ENCODE measurements around the gene CXXC5. TPM values are rescaled to one million over a fixed set of nuclear protein-coding genes. Genes with fewer than 3 reads are reported as not detected.
"Not testable (repeated sequence)": the region's sequence is repeated elsewhere in the genome, so short reads cannot be mapped to it uniquely, and the experiment has no call there.

CXXC5 gene
- total RNA-seq, 2 experiments from 2014 or later = 0.82 to 1.0 TPM

- H3K9me3 Mint-ChIP-seq = no peaks in the 10 kb centered on the region
- no peak overlapping the region for H3K27ac Mint-ChIP-seq
- ChIA-PET POLR2A (no interaction called here), CTCF (no interaction called here)
- no peak for DNase-seq
- H3K36me3 Mint-ChIP-seq = no peaks in the 10 kb centered on the region
- intact Hi-C loops (cut with micrococcal nuclease) = no loop called here
- H3K4me1 Mint-ChIP-seq (ENCODE audit: low read depth) = peaks cover 12% of the 10 kb centered on the region
- no peak overlapping the region for H3K4me3 Mint-ChIP-seq
- H3K27me3 Mint-ChIP-seq = peaks cover 16% of the 10 kb centered on the region
These were observed 60.9 kb downstream of the CXXC5 start for GRCh38 chr5:139708877-139709581.

- Mint-ChIP-seq H3K27ac (no peak overlapping the region), H3K4me1 (ENCODE audit: low read depth) (peaks cover 12% of the 10 kb centered on the region), H3K9me3 (no peaks in the 10 kb centered on the region), H3K36me3 (no peaks in the 10 kb centered on the region), H3K27me3 (peaks cover 16% of the 10 kb centered on the region), H3K4me3 (no peak overlapping the region)
- intact Hi-C loops (cut with micrococcal nuclease) = loop anchor here (2.0 to 5.0 kb wide), 2 partner anchors 37 to 72 kb away; no protein-coding TSS in a partner anchor
- DNase-seq = no peak
- ChIA-PET POLR2A (interaction anchor here (1.4 to 1.5 kb wide), 2 partner anchors 37 to 149 kb away, joined by 3 to 7 read pairs; partner anchors contain the start of gene UBE2D2), CTCF (interaction anchor here (0.8 to 2.6 kb wide), 5 partner anchors 54 to 147 kb away, joined by 3 to 25 read pairs (median 5); no protein-coding TSS in a partner anchor)
These were observed 61.6 kb downstream of the CXXC5 start for GRCh38 chr5:139709582-139710318.

DNA sequence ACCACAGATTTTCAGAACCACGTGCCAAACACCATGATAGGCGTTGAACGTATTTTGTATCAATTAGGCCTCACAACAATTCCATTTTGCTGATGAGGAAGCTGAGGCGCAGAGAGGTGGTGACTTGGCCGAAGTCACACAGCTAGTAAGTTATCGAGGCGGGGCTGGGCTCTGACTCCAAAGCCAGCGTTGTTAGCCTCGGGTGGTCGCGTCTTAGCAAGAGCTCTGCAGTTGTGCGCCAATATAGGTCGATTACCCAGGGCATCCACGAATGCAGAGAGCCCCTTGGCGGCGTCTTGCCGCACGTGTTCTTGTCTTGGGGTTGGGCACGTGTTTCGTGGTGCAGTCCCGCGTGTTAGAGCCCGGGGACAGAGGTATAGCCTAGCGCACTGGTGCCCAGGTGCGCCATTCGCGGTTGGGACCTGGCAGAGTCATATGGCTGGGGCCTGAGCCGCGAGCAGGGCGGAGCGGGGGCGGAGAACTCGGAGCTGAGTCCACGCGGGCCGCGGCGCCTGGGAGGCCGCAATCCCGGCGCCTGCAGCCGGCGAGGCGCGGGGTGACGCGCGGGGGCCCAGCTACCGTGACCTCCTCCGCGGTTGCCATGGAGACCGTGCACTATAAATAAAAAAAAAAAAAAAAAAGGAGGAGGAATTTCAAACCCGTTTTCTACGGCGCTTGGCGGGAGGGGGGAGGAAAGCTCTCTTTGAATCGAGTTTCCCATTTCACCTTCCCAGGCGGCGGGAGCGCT is 62.3 kb downstream of the CXXC5 start:
- H3K36me3 Mint-ChIP-seq = no peaks in the 10 kb centered on the region

DNA sequence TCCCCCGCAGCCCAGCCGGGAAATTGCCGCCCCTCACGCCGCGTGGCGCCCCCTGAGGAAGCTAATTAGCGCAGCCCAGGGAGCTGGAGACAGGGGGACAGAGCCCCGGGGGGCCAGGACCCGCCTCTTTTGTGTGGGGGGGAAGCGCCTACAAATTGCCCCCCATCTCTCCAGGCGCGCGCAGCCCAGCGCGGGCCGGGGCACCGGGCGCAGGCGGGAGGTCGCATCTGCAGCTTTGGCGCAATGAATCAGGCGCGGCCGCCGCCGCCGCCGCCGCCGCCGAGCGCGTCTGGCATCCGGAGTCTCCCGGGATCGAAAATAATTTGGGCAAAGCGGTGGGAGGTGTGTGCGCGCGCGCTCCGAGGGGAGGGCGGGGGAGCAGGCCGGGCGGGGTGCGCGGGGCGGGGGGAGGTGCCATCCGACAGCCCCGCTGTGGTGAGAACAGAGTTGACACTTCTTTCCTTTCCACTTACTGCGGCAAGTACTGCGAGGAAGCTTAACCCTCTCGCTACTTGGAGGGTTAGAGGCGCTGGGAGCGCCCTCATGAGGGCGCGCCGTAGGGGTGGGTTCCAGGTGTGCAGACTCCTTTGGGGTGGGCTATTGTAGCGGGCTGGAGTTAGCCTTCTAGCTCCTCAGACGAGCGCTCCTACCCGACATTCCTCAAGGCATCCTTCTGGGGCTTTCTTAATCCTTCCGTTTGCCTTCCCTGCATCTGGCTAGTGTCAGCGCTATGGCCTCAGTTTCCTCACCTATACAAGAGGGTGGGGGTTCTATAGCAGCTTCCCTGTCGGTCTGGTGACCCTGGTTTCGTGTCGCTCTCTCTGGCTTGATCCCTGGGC is 63.1 kb downstream of the CXXC5 start:
- ChIA-PET CTCF (interaction anchor here (0.6 to 2.6 kb wide), 13 partner anchors 32 to 434 kb away, joined by 3 to 25 read pairs (median 4); partner anchors contain the start of gene UBE2D2), POLR2A (interaction anchor here (0.9 to 1.5 kb wide), 4 partner anchors 14 to 150 kb away, joined by 3 to 7 read pairs (median 4); partner anchors contain the start of gene UBE2D2)
- Mint-ChIP-seq H3K4me1 (ENCODE audit: low read depth) (peaks cover 12% of the 10 kb centered on the region), H3K4me3 (peak overlapping the region; percentile 53), H3K27me3 (peaks cover 14% of the 10 kb centered on the region), H3K9me3 (no peaks in the 10 kb centered on the region), H3K36me3 (no peaks in the 10 kb centered on the region), H3K27ac (no peak overlapping the region)
- intact Hi-C loops (cut with micrococcal nuclease) = loop anchor here (2.0 to 5.0 kb wide), 2 partner anchors 36 to 74 kb away; no protein-coding TSS in a partner anchor
- peak; percentile 74 for DNase-seq

More for the DNA sequence above, 62.3 kb downstream of the CXXC5 start:
- no peaks in the 10 kb centered on the region for H3K9me3 Mint-ChIP-seq
- H3K27ac Mint-ChIP-seq = no peak overlapping the region
- peak; percentile 61 for DNase-seq
- ChIA-PET POLR2A (interaction anchor here (0.9 to 1.5 kb wide), 4 partner anchors 13 to 149 kb away, joined by 3 to 7 read pairs (median 4); partner anchors contain the start of gene UBE2D2), CTCF (interaction anchor here (0.6 to 2.6 kb wide), 12 partner anchors 33 to 435 kb away, joined by 3 to 25 read pairs (median 4); partner anchors contain the start of gene UBE2D2)
- intact Hi-C loops (cut with micrococcal nuclease) = loop anchor here (2.0 to 5.0 kb wide), 2 partner anchors 36 to 73 kb away; no protein-coding TSS in a partner anchor
- peaks cover 12% of the 10 kb centered on the region for H3K4me1 Mint-ChIP-seq (ENCODE audit: low read depth)
- peaks cover 14% of the 10 kb centered on the region for H3K27me3 Mint-ChIP-seq
- peak overlapping the region; percentile 56 for H3K4me3 Mint-ChIP-seq

DNA sequence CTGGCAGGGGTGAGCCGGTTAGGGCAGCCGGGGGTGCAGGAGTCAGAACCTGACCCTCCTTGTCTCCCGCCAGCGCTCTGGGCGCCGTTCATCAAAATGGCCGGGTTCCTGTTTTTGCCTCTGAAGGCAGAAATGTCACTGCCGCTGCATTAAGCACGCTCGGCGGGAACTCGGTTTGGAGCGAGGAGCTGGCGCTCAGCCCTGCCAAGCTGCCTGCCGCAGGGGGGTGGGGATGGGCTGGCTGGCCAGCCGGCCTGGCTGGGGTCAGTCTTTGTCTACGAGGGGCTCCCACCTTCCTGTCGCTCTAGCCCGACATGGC is 63.7 kb downstream of the CXXC5 start:
- CTCF ChIA-PET = interaction anchor here (0.8 to 2.6 kb wide), 4 partner anchors 36 to 151 kb away, joined by 3 to 25 read pairs (median 4); partner anchors contain the start of gene UBE2D2
- intact Hi-C loops (cut with micrococcal nuclease) = loop anchor here (2.0 to 5.0 kb wide), 2 partner anchors 35 to 75 kb away; no protein-coding TSS in a partner anchor
- no peak for DNase-seq
- POLR2A ChIA-PET = interaction anchor here (1.1 kb wide), 1 partner anchor 15 kb away, joined by 4 read pairs; no protein-coding TSS in a partner anchor
- Mint-ChIP-seq H3K9me3 (no peaks in the 10 kb centered on the region), H3K4me3 (peak overlapping the region; percentile 53), H3K4me1 (ENCODE audit: low read depth) (peaks cover 12% of the 10 kb centered on the region), H3K36me3 (no peaks in the 10 kb centered on the region), H3K27ac (no peak overlapping the region), H3K27me3 (peaks cover 14% of the 10 kb centered on the region)

GRCh38 chr5:139712412-139712811 is 64.3 kb downstream of the CXXC5 start:
- no peaks in the 10 kb centered on the region for H3K36me3 Mint-ChIP-seq
- ChIA-PET CTCF (interaction anchor here (0.8 to 1.0 kb wide), 2 partner anchors 36 to 41 kb away, joined by 3 to 4 read pairs; no protein-coding TSS in a partner anchor), POLR2A (no interaction called here)
- no peak overlapping the region for H3K4me3 Mint-ChIP-seq
- H3K27me3 Mint-ChIP-seq = peaks cover 14% of the 10 kb centered on the region
- DNase-seq = no peak
- H3K27ac Mint-ChIP-seq = no peak overlapping the region
- peaks cover 12% of the 10 kb centered on the region for H3K4me1 Mint-ChIP-seq (ENCODE audit: low read depth)
- H3K9me3 Mint-ChIP-seq = no peaks in the 10 kb centered on the region
- intact Hi-C loops (cut with micrococcal nuclease) = loop anchor here (5.0 kb wide), 1 partner anchor 75 kb away; no protein-coding TSS in a partner anchor

GRCh38 chr5:139713898-139714297 is 65.7 kb downstream of the CXXC5 start:
- CTCF ChIA-PET, H3K27ac Mint-ChIP-seq, DNase-seq, POLR2A ChIA-PET, H3K4me3 Mint-ChIP-seq, H3K9me3 Mint-ChIP-seq, H3K36me3 Mint-ChIP-seq: not testable (repeated sequence)
- Mint-ChIP-seq H3K27me3 (peaks cover 14% of the 10 kb centered on the region), H3K4me1 (ENCODE audit: low read depth) (peaks cover 12% of the 10 kb centered on the region)
- intact Hi-C loops (cut with micrococcal nuclease) = loop anchor here (5.0 kb wide), 1 partner anchor 77 kb away; no protein-coding TSS in a partner anchor

- Mint-ChIP-seq H3K36me3 (peaks cover 5% of the 10 kb centered on the region), H3K4me3 (no peak overlapping the region), H3K4me1 (ENCODE audit: low read depth) (no peaks in the 10 kb centered on the region), H3K27ac (no peak overlapping the region), H3K27me3 (peaks cover 8% of the 10 kb centered on the region), H3K9me3 (peaks cover 13% of the 10 kb centered on the region)
- intact Hi-C loops (cut with micrococcal nuclease) = no loop called here
- CTCF ChIA-PET = no interaction called here
- POLR2A ChIA-PET = interaction anchor here (0.8 kb wide), 1 partner anchor 16 kb away, joined by 3 read pairs; no protein-coding TSS in a partner anchor
- DNase-seq = no peak
These were observed 69.1 kb downstream of the CXXC5 start for GRCh38 chr5:139717221-139717620.

DNA sequence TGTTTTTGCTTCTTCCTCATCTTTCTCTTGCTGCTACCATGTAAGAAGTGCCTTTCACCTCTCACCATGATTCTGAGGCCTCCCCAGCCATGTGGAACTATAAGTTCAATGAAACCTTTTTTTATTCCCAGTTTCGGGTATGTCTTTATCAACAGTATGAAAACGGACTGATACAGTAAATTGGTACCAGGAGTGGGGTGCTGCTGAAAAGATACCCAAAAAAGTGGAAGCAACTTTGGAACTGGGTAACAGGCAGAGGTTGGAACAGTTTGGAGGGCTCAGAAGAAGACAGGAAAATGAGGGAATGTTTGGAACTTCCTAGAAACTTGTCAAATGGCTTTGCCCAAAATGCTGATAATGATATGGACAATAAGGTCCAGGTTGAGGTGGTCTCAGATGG is 70.3 kb downstream of the CXXC5 start:
- H3K36me3 Mint-ChIP-seq; H3K27me3 Mint-ChIP-seq; CTCF ChIA-PET; DNase-seq; POLR2A ChIA-PET; H3K4me3 Mint-ChIP-seq; H3K27ac Mint-ChIP-seq; H3K4me1 Mint-ChIP-seq (ENCODE audit: low read depth); intact Hi-C loops (cut with micrococcal nuclease): not testable (repeated sequence)
- peaks cover 13% of the 10 kb centered on the region for H3K9me3 Mint-ChIP-seq

DNA sequence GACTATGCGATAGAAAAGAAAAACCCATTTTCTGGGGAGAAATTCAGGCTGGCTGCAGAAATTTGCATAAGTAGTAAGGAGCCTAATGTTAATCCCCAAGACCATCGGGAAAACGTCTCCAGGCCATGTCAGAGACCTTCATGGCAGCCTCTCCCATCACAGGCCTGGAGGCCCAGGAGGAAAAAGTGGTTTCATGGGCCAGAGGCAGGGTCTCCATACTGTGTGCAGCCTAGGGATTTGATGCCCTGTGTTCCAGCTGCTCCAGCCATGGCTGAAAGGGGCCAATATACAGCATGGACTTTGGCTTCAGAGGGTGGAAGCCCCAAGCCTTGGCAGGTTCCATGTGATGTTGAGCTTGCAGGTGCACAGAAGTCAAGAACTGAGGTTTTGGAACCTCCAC is 71.8 kb downstream of the CXXC5 start:
- DNase-seq; H3K27me3 Mint-ChIP-seq; intact Hi-C loops (cut with micrococcal nuclease); H3K27ac Mint-ChIP-seq; CTCF ChIA-PET; H3K4me3 Mint-ChIP-seq; H3K4me1 Mint-ChIP-seq (ENCODE audit: low read depth); H3K36me3 Mint-ChIP-seq; POLR2A ChIA-PET: not testable (repeated sequence)
- peaks cover 13% of the 10 kb centered on the region for H3K9me3 Mint-ChIP-seq
